CD4-positive, alpha-beta T cell treated with Interleukin-2 at 100 ng/mL for 4 hours (primary cell): ENCODE data around the gene LRRC46.

Experiments used
- DNase-seq: peaks from one replicate; pipeline ENCODE4 v3.0.0-alpha.2; 2020; ENCODE audit warnings: low spot score

The LRRC46 gene, protein sequence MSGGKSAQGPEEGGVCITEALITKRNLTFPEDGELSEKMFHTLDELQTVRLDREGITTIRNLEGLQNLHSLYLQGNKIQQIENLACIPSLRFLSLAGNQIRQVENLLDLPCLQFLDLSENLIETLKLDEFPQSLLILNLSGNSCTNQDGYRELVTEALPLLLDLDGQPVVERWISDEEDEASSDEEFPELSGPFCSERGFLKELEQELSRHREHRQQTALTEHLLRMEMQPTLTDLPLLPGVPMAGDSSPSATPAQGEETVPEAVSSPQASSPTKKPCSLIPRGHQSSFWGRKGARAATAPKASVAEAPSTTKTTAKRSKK

DNA sequence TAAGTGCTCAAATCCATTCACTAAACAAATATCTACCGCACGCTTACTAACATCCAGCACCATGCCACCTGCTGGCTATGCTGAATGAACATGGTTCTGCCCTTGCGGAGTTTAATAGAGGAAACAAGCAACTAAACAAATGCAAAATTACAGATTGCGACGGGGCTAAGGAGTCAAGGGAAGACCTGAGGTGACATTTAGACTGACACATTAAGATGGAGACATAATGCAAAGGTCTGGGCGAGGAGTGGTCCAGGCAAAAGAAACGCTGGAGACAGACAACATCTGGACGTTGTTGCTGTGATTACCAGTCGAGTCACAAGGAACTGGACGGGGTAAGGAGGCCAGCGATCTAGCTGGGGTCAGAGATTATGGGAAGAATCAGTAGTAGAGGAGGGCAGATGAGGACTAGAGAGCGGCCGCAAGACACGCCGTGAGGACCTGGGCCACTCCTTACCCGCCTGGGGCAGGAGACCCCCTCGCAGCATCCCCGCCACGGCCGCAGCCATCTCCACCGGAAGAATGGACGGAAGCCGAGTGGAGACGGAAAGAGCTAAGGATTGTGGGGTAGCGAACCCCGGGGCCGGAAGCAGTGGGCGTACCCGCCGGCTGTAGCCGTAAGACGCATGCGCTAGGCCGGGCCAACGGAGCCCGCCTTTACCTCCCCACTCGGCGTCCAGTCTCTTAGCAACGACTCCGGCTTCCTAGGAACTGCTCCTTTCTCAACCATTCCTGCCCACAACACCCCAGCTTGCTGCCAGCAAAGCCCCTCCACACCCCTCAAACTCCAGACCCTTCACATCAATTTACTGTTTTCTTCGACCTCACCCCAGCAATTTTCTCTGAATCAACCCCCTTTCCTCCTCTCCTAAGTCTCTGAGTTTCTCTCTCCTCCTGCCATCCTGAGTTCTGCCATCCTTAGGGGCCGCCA is at the start of gene LRRC46, which contains the start of gene MRPL10:
Gene LRRC46, plus strand, starts transcription at position 668 of the 931 bp plus-strand sequence. CDS start 320 bp downstream, outside the sequence.
Gene MRPL10, minus strand, starts transcription at position 539 of the 931 bp plus-strand sequence. Its CDS starts 30 bp downstream, at position 509.
- peak; percentile 93 for DNase-seq

DNA sequence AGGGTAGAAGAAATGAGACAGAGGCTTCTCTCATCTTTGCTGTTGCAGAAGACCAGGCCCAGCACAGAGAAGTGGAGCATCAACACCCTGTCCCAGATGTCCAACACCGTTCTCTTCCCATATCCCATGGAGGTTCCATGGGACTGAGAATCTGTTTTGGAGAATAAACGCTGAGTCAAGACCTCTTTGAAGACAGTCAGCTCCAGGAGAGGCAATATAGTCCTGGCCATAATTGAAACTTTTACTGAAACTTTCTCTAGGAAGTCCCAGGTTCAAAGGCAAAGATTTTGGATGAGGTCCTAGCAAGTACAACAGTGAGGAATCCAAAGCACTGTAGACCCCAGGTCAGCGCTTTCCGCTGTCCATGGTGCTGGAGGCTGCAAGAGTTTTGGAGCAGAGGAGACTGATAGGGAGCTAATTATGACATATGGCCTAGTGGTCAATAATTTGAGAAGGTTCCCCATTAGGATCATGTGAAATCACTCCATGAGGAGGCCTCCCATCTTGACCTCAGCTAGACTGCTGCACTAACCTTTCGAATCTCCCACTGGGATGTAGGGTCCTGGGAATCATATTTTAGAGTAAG is 45.8 kb upstream of the LRRC46 start:
- DNase-seq = peak; percentile 10

DNA sequence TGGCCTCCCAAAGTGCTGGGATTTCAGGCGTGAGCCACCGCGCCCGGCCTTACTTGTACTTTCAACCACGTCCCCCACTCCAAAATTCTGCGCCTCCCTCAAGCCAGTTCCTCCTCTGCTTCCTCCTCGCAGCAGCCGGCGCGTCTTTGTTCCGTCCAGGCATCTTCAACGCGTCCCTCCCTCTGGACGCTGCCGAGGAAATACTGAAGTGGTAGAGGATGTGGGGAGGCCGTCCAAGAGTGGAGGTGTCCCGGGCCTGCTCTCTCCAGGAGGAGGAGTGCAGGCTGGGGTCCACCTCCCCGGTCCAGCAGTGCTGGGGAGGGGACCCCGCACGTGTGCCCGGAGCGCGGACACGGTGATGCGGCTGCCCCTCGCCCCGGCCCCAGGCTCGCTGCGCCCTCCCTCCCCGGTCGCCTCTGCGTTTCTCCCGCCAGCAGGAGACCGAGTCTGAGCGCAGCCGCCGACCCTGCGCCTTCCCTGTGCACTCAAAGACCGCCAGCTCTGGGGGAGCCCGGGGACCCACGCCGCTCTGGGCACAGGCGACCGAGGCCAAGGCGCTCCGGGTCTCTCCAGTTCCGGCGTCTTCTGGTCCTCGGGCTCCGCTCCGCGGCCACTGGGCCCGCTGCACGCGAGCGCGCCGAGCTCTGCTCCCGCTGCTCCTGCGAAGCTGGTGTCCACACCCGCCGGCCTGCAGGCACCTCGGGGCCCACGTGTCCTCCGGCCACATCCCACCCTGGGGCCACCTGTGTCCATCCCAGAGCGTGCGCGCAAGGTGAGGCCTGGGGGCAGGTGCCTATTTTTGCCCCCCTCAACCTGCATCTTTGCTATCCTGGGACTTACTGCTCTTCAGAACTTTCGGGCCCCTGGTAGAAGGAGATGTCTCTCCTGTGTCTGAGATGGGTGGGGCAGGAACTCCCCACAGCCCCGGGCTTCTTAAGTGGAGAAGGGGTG is 41.6 kb upstream of the LRRC46 start:
- DNase-seq = peak; percentile 51

DNA sequence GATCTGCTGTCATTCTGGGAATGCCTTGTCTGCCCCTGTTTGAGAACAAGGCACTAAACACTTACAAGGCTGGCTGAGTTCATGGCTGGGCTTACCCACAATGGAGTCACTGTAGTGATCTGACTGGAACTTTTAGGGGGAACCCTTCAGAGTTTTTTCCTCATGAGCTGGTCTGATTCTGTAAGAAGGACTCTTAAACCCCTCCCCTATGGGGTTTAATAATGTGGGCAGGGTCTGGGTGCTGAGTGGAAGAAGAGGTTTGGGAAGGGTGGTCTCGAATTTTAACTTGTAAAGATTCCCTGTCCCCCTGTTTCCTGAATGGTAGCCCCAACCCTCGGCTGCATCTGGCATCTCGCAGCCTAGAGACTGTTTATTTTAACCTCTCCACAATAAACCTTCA is 40.4 kb upstream of the LRRC46 start:
- no peak for DNase-seq

DNA sequence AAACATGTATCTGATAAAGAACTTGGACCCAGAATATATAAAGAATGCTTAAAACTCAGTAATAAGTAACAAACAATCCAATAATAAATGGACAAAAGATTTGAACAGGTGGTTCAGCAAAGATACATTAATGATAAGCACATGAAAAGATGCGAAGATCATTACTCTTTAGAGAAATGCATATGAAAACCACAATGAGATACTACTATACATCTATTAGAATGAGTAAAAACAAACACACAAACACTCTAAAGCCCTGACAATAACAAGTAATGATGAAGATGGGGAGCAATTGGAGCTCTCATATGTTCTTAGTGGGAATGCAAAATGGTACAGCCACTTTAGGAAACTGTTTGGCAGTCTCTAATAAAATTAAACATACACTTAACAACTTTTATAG is 39.0 kb upstream of the LRRC46 start:
- no peak for DNase-seq

DNA sequence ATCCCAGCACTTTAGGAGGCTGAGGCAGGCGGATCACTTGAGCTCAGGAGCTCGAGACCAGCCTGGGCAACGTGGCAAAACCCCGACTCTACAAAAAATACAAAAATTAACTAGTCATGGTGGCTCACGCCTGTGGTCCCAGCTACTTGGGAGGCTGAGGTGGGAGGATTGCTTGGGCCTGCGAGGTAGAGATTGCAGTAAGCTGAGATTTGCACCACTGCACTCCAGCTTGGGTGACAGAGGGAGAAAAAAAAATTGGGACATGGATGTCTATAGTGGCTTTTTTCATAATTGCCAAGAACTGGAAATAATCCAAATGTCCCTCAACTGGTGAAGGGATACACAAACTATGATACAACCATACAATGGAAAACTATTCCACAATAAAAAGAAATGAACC is 38.5 kb upstream of the LRRC46 start:
- no peak for DNase-seq

DNA sequence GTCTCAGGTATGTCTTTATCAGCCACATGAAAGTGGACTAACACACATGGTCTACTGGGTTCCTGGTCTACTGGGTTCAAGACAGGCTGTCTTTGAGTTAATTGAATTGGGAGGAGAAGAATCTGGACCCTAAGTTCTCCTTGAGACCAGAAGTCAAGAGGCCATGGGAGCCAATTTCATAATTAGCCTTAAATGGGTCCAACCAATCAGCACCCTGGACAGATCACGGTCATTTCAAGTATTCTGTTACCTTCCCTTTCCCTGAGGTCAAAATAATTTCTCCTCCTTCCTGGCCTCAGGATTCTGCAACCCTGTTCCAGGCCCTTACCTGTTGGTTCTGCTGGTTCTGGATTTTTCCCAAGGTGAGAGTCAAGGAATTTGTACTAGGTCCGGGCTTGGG is 33.7 kb upstream of the LRRC46 start:
- no peak for DNase-seq

GRCh38 chr17:47800686-47801085 is 30.8 kb upstream of the LRRC46 start:
- DNase-seq = no peak

DNA sequence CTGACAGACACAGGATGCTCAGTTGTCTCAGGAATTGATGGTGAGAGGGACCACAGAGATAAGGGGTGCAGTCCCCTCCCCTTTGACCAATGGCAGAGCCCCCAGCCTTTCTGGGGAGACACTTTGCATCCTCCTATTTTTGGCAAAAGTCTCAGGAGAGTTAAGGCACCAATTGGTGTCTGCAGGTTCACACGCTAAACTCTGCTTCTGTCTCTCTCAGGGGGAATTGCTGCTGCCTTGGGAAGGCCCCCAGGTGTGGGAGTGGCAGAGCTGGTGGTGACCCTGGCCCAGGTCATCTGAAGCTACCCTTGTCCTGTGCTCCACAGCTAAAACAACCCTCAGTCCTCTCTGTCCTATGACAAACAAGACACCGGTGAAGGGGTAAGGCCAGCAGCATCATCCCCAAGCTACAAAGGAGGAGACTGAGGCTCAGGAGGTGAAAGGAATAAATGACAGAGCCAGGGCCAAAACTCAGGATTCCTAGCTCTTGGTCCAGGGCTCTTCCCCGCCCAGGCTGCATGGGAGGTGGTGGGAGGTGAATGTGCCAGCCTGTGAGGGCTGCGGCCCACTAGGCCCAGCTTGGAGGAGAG is 30.2 kb upstream of the LRRC46 start:
- no peak for DNase-seq

DNA sequence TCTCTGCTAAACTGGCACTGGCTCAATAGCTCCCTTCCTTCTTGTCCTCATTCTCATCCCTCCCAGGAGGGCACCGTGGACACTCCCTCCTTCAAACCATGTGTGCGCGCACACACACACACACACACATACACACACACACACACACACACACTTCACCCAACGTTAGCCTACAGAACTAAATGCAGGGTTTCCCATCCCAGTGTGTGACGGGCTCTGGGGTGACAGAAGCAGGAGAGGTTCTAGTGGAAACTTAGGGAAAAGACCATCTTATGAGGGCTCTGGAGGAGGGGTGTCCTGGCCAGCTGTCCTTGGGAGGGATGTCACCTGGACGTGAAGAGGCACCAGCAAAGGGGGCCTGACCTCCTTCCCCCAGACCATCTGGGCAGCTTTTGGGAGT is 29.6 kb upstream of the LRRC46 start:
- DNase-seq = no peak

GRCh38 chr17:47802341-47803022 is 29.0 kb upstream of the LRRC46 start:
- DNase-seq = peak; percentile 64

DNA sequence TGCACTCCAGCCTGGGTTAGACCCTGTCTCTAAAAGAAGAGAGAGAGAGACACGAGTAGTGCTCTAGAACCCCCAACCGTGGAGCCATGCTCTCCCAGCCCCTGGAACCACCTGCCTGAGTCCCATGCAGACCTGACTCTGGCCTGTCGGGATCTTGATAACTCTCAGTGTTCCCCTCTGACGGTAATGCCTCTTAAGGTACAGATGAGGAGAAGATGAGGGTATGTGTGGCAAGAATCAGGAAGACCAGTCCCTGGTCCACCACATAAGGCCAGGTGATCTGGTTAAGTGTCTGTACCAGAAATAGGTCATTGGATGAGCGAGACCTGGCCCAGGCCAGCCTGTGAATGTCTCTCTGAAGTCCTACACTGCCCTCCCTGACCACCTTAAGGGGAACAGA is 28.3 kb upstream of the LRRC46 start:
- DNase-seq = no peak

DNA sequence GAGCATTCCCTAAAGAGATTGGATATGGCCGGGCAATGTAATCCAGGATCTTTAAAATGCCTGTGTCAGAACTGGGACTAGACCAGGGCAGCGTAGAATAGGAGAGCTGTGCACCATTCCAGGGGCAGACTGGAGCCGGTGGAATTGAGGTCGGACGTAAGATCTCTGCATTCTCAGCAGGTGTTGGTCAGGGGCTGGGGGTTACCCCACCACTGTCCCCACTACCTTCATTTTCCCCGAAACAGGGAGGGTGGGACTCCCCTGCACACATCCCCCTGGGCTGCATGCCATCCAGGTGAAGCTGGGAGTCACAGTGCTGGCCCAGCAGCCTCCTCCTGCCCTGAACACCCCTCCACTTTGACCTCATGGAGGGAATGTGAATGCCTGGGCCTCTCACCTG is 27.7 kb upstream of the LRRC46 start:
- DNase-seq = no peak

GRCh38 chr17:47804461-47804860 is 27.0 kb upstream of the LRRC46 start:
- DNase-seq = no peak

DNA sequence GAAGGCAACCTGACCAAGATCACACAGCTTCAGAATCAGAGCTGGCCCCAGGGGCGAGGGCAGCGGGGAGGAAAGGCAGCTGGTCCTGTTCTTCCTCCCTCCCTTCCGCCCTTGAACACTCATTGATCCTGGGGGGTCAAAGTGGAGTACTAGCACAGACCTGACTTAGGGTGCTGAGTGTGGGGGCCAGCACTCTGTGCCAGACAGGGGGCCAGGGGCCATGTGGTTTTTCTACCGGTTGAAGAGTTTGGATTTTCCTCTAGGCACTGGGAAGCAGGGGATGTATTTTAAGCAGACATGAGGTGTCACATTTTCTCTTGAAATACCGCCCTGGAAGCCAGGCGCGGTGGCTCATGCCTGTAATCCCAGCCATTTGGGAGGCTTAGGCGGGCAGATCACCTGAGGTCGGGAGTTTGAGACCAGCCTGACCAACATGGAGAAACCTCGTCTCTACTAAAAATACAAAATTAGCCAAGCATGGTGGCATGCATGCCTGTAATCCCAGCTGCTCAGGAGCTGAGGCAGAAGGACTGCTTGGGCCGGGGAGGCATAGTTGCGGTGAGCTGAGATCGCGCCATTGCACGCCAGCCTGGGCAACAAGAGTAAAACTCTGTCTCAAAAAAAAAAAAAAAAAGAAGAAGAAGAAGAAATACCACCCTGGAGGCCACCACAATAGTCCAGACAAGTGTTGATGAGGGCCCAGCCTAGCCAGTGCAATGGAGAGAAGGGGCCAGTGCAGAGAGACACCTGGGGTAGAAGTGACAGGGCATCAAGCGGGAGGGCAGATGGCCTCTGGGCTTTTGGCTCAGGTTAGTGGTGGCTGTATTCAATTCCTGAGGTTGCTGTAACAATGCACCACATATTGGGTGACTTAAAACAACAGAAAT is 25.2 kb upstream of the LRRC46 start:
- no peak for DNase-seq

GRCh38 chr17:47806913-47807255 is 24.6 kb upstream of the LRRC46 start:
- DNase-seq = no peak

DNA sequence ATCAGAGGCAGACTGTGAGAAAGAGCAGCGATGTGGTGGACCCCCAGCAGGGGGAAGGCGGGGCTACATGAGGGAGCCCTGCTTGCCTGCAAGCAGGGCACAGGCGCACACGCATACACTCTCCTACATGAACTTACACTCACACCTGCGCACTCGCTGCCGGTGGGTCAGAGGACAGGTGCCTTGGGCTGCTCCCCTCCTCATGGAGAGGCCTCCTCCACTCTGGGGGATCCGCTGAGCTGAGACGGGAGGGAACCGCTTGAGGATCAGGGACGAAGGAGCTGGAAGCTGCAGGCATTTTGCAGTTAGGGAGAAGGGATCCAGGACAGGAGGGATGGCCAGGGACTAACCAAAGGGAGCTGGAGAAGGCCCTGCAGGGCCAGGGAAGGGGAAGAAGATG is 24.0 kb upstream of the LRRC46 start:
- DNase-seq = no peak

DNA sequence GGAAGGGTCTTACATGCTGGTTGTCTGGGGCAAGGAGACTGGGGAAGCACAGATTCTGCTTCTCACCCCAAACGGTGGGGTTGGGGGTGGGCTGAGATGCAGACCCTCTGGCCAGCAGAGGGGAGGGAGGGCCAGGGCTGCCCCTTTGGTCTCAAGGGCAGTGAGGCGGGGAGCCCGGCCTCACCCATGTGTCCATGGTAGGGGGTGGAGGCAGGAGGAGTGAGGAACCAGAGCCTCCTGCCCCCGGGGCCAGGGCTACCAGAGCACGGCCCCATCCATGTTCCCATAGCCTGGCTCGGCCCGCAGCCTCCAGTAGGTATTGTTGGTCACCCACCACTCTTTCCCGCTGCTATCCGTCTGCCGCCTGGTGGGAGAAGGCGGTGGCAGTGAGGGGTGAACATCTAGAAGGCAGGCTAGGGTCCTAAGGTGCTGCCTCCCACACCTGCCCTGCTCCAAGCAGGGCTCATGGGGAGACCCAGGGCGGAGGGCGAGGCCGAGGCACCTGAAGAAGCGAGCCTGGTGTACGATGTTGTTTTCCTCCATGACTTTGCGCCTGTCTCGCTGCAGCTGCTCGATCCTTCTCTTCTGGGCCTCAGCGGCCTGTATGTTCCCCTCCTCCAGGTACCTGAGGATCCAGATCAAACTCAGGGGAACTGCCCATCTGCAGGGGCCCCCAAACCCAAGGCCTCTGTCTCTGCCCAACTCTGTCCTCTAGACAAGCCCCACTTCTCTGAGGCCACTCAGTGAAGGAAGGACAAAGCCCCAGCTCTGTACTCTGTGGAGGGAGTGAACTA is 23.2 kb upstream of the LRRC46 start:
- no peak for DNase-seq
